Stimulated activated CD4-positive, alpha-beta T cell treated with anti-CD3 and anti-CD28 coated beads, Interleukin-15, amount 100 ng/mL, for 24 hours (primary cell): ENCODE results near the gene ISG20.

ENCODE experiments used
- DNase-seq: peaks from one replicate; pipeline ENCODE4 v3.0.0-alpha.2; 2020

ISG20 gene

DNA sequence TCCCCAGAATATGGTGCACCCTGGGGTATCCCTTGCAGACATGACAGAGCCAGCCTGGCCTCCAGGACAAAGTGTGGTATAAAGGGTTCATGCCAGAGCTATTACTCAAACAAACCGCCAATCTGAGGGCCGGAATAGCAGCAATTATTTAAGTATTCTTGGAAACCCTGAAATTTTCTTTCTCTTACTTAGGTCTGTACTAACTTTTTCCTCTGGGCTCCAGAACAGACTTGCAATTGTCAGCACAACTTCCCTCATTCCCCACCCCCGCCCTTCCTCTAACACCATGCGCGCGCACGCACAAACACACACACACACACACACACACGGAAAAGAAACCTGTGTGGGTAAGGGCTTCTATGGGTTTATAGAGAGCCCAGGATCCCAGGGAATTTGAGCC is 56.3 kb downstream of the ISG20 start:
- no peak for DNase-seq

DNA sequence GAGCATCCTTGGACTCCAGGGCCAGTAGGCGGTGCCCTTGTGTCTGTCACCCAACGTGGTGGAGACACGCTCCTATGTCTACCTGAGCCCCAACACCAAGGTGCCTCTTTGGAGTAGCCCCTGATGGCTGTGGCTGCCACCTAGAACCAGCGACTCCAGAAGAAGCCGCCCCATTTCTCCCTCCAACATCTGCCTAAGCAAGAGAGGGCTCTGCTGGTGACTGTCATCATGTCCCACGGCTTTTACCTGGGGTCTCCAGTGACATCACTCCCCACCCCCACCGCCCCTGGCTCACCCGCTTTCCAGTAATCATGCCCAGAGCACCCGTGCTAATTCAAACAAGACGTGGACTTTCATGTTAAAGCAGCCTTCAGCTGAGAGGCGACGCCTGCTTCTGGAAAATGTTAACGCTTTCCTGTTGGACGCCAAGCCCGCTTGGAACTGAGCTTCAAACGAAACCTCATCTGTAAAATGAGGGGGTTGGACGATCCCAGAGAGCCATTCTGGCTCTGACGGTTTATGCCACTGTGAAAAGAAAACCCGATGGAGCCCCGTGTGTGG is 57.0 kb downstream of the ISG20 start:
- no peak for DNase-seq

DNA sequence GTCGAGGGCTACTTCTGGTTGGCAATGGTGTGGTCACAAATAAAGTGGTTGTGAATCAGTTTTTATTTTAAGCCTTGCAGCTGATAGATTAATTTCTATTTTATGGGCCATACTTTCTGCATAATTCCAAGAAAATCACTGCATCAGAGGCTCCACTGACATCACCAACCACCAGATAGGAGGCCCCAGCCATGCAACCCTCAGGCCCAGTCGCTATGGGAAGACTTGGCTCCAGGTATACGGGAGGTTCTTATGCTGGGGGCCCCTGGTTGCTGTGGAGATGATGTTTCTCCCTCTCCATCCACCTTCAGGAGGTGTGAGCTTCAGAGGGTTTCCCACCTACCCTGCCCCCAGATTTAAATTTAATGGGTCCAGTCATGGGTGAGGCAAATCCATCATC is 57.4 kb downstream of the ISG20 start:
- no peak for DNase-seq

DNA sequence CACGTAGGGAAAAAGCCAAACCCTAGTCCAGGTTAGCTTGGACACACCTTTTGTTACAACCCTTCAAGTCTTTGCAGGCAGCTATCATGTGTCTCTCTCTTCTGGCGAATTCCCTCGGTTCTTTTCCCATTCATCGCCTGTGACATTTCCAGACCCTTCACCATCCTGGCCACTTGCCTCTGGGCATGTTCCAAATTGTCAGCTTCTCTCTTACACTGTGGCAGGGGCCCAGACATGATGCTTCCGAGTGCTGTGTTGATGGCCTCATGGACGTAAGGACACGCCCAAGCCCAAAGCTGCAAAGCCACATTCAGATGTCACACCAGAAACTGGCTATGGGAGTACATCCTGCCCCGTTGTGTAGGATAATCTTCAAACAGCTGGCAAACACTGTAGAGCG is 58.5 kb downstream of the ISG20 start:
- no peak for DNase-seq

DNA sequence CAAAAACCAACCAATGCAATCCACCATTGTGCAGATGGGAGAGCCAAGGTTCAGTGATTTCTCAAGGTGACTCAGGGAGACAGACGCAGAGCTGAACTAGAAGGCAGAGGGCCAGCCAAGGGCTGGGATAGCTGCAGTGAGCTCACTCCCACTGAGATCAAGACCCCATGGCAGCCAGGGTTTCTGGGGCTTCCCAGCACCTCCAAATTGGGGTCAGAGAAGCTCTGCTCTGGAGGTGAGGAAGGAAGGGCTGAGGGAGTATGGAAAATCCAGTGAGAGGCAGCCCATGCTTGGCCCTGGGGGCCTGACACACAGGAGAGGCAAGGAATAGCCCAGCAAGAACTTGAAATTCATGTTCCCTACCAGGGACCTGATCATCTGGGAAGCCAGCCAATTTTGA is 61.0 kb downstream of the ISG20 start:
- no peak for DNase-seq

DNA sequence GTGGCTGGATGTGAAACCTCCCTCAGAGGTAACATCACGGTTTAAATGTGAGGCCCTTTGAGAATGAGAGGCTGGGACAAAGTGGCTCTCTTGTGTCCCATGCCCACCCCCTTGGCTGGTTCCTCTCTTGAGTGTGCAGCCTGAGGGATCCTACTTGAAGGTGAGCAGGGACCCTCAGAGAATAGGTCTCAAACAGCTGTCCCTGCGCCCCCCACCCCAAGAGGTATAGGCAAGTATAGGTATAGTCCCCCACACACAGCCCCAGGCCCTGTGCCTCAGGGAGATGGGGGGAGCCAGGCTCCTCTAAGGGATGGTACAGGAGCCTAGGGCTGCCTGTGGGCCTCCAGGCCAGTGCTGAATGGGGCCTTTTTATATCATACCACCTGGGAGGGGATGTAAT is 61.9 kb downstream of the ISG20 start:
- DNase-seq = no peak

DNA sequence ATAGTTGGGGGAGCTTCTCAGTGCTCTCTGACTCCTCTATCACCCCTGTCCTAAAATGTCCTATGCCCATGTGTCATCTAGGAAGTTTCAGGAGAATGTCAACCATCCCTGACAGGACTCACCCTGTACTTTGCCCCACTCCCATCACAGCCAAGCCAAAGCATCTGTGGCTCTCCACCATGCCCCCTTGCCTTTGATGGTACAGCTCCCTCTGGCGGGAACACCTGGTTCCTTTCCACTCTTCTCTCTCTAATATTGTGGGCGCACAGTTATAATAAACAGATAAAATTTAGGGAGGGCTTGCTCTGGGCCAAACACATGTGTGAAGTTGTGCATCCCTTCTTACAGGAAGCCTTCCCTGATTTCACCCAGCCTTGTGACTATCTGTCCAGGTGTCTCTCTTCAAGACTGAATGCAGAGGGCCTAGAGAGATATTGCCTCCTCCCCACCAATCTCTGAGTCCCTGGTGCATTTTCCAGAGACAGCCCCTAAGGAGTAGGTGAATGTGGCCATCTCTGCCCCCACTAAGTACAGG is 62.8 kb downstream of the ISG20 start:
- DNase-seq = peak; percentile 23

DNA sequence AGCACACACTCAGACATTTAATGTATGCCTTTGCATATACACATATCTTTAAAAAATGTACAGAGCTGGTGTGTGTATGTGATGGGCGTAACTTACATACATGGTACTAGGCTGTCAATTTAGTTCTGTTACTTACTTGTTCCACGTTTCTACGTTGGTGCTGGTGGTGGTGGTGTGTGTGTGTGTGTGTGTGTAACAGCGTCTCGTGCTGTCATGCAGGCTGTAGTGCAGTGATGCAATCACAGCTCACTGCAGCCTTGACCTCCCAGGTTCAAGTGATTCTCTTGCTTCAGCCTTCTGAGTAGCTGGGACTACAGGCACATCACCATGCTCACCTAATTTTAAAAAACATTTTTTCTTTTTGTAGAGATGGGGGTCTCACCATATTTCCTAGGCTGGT is 64.2 kb downstream of the ISG20 start:
- DNase-seq = no peak

DNA sequence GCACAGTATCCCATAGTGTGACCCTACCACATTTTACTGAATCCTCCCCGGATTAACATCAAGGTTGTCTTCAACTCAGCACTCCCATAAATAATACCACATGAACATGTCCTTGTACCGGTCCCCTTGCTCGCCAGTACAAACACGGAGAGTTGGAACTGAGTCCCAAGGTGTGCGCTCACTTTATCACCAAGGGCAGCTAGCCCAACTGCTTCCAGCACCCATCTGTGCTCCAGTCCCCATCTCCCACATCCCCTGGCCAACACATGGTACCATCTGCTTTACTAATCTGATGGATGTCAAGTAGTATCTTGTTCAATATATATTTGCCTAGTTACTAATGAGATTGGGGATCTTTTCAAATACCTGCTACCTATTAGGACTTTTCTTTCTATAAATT is 64.7 kb downstream of the ISG20 start:
- DNase-seq = no peak

DNA sequence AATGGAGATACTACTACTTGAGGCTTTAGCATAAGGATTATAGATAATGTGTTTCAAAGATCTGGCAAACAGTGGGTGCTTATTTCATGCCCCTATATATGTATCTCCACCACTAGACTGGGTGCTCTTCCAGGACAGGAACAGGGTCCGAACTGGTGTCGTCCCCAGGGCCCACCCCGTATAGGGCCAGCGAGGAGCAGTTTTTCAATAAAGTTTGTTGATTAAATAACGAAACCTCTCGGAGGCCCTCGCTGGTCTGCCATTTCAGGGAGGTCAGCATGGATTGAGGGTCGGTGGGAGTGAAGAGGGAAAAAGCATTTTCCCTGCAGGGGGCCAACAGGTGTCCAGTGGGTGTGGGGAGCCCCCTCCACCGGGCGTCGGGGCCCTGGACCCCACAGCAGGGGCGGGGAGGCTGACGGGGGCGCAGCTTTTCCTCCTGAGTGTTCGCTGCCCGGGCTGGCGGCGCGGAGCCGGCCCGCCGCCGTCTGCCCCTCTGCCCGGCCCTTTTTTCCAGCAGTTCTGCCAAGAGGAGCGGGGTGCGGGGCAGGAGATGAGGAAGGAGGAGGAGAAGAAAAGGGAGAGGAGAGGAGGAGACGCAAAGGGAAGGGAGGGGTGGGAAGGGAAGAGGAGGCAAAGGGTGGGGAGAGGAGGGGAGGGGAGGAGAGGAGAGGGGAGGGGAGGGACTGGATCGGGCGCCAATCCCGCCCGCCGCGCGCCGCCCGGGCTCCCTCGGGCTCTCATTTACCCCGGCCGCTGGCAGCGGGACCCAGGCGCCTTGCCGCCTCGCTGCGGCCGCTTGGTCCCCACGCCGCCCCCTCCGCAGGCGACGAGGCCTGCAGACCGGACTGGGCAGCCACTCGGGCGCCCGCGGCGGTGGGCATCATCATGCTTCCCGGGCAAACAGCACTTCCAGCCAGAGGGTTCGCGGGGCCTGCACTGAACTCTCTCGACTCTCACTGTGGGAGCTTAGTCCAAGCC is 66.3 kb downstream of the ISG20 start:
- peak; percentile 20 for DNase-seq

DNA sequence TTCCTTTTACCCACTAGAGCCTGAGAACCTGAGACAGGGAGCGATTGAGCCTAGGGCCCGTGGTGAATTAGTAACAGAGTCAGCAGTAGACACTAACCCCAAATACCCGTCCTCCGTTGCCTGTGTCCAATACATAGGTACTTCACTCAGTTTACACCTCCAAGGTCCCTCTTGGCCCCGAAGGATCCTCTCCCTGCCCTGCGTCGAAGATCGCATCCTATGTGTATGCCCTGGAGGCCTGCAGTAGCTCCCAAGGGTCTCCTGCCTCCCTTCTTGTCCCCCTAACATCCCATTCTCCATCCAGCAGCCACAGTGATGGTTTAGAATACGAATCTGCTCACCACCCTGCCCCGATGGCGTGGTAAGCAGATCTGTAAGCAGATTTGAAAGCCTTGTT is 67.0 kb downstream of the ISG20 start:
- no peak for DNase-seq
